PFSK-1 (cell line): ENCODE results near the gene IDH3B.

Experiments
- FOXP2 ChIP-seq: optimal IDR thresholded peaks from 2 replicates; pipeline ENCODE3; 2011; ENCODE audit warnings: borderline replicate concordance, control low read depth, inconsistent platforms; ENCODE audit not compliant: insufficient read depth; ENCODE audit errors: extremely low read length, extremely low read depth
- POLR2AphosphoS5 ChIP-seq: IDR thresholded peaks from 2 replicates; pipeline ENCODE4 v1.6.1; 2012; ENCODE audit warnings: low read depth, mild to moderate bottlenecking, control low read depth, low read length, moderate library complexity
- REST ChIP-seq, 2 experiments: IDR thresholded peaks; 2 replicates each; pipeline versions ENCODE4 v1.6.1 to v1.8.0; 2011 to 2012; ENCODE audit warnings: low read depth in 2 of 2, low read length in 2 of 2, control low read depth in 1 of 2, inconsistent platforms in 1 of 2, mild to moderate bottlenecking in 1 of 2, moderate library complexity in 1 of 2; ENCODE audit not compliant: insufficient read depth in 1 of 2
- SIN3A ChIP-seq: IDR thresholded peaks from 2 replicates; pipeline ENCODE4 v1.6.1; 2012; ENCODE audit warnings: mild to moderate bottlenecking, low read length, moderate library complexity, borderline replicate concordance; ENCODE audit not compliant: insufficient read depth
- TAF1 ChIP-seq: IDR thresholded peaks from 2 replicates; pipeline ENCODE4 v1.6.1; 2012; ENCODE audit warnings: low read length, control low read depth, borderline replicate concordance; ENCODE audit not compliant: insufficient read depth

The IDH3B gene

GRCh38 chr20:2673453-2673852, 9.4 kb upstream of the IDH3B start:
- TF ChIP-seq SIN3A (no peak), REST (IDR thresholded peaks at IDR 0.05; ENCODE audit: insufficient read depth in 1 of 2, low read depth in 2 of 2, low read length in 2 of 2) (no peak), TAF1 (no peak), POLR2AphosphoS5 (no peak), FOXP2 (no peak)

DNA sequence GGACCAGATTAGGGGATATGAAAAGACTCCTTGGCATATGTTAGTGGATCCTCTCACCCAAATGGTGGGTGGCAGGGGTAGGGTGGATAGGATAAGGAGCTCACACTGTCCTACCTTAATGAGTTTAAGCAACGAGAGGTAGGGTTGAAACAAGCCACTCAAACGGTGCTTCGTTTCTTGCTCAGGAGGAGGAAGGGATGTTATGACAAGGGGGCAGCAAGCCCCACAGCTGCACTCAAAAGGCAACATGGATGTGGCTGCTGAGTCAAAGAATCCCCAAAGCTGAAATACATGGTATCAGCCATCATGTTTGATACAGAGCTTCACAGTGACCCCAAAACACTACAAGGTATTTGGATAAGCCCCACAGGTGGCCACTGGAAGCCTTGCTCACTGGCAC, 8.4 kb upstream of the IDH3B start:
- TF ChIP-seq POLR2AphosphoS5 = no peak

GRCh38 chr20:2671977-2672376, 8.0 kb upstream of the IDH3B start:
- TF ChIP-seq SIN3A (no peak), TAF1 (no peak)

DNA sequence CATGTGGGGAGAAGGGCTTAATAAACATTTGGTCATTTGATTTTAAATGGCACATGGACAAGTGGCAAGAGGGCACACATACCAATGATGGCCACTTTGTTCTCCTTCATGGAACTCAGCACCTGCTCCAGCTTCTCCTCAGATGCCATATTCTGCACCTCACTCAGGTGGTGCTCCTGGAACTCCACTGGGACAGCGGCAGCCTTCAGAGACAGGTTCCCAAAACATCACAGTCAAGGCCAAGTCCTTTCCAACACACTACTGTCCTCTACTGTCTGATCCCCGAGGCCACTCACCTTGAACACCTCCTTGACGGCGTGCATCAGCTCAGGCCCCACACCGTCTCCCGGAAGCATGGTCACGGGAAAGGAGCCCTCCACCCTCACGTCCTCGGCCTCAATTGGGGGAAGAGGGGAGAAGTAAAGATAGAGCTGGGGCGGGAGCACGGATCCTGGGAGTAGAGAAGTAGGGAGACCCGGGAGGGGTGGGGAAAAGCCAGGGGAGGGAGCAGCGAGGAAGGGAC, 591 bp downstream of the IDH3B start:
- no peak for TF ChIP-seq FOXP2
- TF ChIP-seq POLR2AphosphoS5 = no peak
- TF ChIP-seq SIN3A = no peak
- TF ChIP-seq REST (IDR thresholded peaks at IDR 0.05; ENCODE audit: insufficient read depth in 1 of 2, low read depth in 2 of 2, low read length in 2 of 2) = no peak
- TF ChIP-seq TAF1 = no peak

DNA sequence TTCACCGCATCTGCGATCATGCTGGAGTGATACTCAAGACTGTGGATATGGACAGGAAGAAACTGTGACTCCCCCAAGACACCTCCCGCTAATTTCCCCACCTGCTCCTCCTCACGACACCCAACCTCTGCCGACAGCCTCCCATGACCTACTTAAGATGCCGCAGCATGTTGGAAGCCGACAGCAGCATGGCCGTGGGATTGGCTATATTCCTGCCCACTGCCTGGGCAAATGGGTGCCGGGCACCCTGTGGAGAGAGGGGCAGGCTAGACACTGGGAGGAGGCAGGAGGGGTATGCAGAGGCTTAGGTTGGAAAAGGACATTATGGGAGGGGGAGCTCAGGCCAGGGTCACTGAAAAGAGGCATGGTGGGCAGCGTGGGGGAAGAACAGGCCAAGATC, 4.5 kb downstream of the IDH3B start:
- no peak for TF ChIP-seq SIN3A
- no peak; the same call in 1 of the 2 replicates for TF ChIP-seq POLR2AphosphoS5
- TF ChIP-seq REST (IDR thresholded peaks at IDR 0.05; ENCODE audit: insufficient read depth in 1 of 2, low read depth in 2 of 2, low read length in 2 of 2) = no peak
- no peak for TF ChIP-seq TAF1
- TF ChIP-seq FOXP2 = no peak

DNA sequence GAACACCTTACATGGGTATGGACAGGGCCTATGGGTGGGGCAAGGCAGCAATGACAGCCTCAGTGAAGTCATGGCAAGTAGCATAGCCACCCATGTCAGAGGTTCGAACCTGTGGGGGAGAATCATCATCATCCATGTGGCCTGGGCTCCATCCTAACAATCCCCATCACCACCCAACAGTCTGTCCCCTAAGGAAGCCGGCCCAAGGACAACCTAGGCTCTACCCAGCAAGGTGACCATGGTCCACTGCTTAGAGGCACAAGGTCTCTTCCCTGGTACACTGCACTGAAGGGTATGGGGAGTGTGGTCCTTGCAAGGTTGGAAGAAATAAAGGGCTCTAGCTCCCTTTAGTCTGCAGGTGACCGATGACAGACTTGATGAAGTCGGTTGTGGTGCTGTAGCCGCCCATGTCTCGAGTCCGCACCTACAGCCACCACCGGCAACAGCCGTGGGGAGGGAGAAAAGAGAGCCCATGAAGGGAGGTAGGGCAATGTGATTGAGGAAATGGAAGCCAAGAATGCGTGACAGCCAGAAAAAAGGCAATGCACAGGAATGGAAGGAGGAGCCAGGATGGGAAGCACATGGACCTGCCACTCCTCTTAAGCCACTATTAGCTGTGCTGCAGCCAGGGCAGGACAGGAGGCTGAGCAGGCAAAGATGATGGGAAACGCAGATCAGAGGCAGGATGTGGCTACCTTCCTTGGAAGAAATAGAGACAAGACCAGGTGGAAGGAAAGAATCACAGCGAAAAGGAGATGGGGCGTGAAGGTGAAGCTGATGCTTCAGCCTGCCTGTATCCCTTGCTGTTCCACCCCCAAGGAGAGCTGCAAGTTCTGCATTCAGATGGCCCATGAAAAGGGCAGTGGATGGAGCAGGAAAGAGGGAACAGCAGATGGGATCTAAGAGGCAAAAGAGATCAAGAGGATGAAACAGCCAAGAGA, 5.3 kb downstream of the IDH3B start:
- TF ChIP-seq FOXP2 (no peak), REST (IDR thresholded peaks at IDR 0.05; ENCODE audit: insufficient read depth in 1 of 2, low read depth in 2 of 2, low read length in 2 of 2) (no peak), SIN3A (peak; percentile 82; the same call in 1 of the 2 replicates), TAF1 (peak; percentile 35; the same call in 1 of the 2 replicates), POLR2AphosphoS5 (peak; percentile 84)
